8988T (cell line): Measurements from ENCODE around the gene KCNMA1.

Experiments
- DNase-seq: peaks from one replicate; pipeline ENCODE4 v3.0.0; 2011

Gene KCNMA1

DNA sequence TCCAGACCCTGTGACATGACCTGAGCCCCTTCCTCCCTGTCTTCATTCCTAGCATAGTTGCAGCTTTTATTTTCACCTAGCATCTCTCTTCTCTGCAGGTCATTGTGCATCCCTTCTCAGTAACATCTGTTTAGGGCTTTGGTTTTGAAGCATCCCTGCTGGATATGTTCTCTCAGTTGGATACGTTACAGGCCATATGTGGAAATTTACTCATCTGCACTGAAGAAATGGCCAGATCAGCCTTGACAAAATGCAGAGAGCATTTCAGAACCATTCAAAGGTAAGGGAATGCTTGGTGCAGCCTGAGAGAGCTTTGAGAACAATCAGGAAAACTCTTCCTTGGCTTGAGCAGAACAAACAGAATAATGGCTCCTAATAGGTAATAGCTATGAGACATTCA lies 647.0 kb downstream of the KCNMA1 start:
- no peak for DNase-seq

- DNase-seq = no peak
These were observed 652.8 kb downstream of the KCNMA1 start for GRCh38 chr10:76984559-76985443.

DNA sequence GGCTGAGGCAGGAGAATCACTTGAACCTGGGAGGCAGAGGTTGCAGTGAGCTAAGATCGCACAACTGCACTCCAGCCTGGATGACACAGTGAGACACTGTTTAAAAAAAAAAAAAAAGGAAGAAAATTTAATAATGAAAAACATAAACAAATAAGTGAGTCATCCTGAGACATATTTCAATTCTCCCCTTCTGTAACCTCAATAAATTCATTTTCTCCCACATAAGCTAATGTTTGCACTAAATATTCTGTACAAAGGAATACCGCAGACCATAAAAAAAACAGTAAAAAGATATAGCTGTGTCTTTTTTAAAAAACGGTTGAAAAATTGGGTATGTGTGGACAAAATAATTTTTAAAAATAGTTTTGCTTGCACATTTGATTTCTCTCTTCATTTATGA lies 654.0 kb downstream of the KCNMA1 start:
- no peak for DNase-seq

GRCh38 chr10:76982671-76983070 lies 654.9 kb downstream of the KCNMA1 start:
- no peak for DNase-seq

- DNase-seq = no peak
These were observed 656.4 kb downstream of the KCNMA1 start for GRCh38 chr10:76981251-76981650.

DNA sequence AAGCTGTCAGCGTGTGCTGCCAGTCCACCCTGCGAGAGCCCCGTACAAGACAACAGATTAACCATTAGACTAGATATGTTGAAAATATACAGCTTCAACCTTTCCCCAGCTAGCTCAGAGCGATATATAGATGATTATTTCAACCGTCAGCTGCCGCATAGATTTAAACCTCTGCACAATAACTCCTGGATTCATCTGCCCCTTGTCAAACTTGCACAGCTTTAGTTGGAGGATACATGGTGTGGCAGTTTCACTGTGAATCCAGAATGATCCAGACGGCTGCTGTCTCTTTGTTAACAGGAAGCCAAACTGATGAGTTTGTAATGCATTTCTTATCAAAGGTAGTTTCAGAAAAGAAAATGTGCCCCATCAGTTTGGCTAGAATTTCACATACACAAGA lies 659.7 kb downstream of the KCNMA1 start:
- DNase-seq = no peak

GRCh38 chr10:76977046-76977445 lies 660.6 kb downstream of the KCNMA1 start:
- DNase-seq = no peak

- DNase-seq = no peak
These were observed 661.5 kb downstream of the KCNMA1 start for GRCh38 chr10:76976142-76976541.

DNA sequence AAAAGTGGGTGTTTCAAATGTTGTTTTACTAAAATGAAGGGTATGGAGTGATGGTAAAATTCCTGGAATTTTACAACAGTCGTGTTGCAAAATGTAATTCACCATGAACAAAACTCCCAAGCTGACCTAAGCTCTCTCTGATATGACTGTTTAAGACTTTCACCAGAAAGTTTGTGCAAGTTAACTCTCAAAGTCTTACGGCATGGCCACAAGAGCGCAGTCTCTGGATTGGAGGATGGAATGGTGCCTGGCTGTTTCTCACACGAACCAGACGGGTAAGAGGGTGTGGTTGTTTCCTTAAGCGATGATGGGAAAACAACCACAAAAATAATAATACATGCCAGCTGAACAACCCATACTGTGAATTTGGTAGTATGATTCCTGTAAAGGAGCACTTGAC lies 662.5 kb downstream of the KCNMA1 start:
- no peak for DNase-seq

GRCh38 chr10:76974017-76974691 lies 663.5 kb downstream of the KCNMA1 start:
- DNase-seq = no peak

- no peak for DNase-seq
These were observed 664.3 kb downstream of the KCNMA1 start for GRCh38 chr10:76973091-76974016.

GRCh38 chr10:76972541-76972940 lies 665.1 kb downstream of the KCNMA1 start:
- no peak for DNase-seq

DNA sequence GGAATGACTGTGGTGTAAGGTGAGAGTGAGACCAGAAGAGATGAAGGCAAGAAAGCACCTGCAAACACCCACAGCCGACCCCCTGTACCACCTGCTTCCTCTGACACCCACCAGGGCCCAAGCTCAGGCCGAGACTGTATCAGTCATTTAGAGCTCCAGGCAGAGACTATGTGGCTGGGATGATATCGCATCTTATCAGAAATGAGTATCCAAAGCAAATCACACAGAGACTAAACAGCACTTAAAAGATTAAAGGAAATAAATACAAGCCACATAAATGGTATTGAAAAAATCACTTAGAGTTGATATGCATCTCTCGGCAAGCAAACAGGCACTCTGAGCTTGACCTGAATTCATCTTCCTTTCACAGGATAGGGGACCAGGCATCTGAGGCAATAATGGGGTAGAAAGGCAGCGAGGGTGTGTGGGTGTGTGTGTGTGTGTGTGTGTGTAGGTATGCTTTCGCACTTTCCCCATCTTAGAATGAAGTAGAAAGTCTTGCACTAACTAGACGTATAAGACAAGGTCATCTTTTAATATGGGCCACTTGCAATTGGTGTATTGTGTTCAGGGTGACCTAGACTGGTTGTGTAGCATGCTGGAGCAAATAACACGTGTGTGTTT lies 665.9 kb downstream of the KCNMA1 start:
- no peak for DNase-seq

- DNase-seq = no peak
These were observed 666.7 kb downstream of the KCNMA1 start for GRCh38 chr10:76970711-76971519.

- DNase-seq = no peak
These were observed 668.2 kb downstream of the KCNMA1 start for GRCh38 chr10:76969366-76969948.

GRCh38 chr10:76968483-76968882 lies 669.1 kb downstream of the KCNMA1 start:
- no peak for DNase-seq

DNA sequence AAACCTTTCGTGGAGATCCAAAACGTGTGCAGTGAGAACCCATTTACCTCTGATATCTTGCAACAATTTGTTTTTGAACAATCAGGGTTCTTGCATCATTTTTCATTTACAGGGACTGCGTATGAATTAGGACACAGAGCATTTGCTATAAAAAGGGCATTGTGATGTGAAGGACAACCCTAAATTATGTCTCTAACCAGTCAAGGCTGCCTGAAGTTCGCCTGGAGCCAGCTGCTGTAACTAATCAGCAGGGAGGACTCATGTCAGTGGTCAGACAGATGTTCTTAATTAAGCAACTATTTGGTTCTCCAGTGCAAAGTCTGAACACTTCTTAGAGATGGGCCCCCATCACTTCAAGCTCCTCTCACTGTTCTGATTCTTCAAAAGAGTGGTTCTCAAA lies 674.8 kb downstream of the KCNMA1 start:
- no peak for DNase-seq

DNA sequence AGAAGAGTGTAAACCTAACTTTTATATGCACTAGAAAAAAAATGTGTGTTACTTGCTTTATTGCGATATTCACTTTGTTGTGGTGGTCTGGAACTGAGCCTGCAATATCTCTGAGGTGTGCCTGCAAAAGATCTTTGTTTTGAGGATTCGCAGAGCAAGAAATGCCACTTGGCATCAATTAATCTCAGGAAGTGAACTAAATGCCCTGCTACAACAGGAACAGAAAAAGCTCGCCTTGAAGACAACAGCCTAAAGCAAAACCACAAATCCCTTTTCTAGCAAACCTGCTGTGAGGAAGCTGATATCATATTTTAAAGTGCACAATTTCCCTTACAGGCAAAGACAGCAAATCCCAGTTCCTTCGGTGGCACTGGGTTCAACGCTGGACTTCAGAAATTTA lies 675.8 kb downstream of the KCNMA1 start:
- DNase-seq = no peak

DNA sequence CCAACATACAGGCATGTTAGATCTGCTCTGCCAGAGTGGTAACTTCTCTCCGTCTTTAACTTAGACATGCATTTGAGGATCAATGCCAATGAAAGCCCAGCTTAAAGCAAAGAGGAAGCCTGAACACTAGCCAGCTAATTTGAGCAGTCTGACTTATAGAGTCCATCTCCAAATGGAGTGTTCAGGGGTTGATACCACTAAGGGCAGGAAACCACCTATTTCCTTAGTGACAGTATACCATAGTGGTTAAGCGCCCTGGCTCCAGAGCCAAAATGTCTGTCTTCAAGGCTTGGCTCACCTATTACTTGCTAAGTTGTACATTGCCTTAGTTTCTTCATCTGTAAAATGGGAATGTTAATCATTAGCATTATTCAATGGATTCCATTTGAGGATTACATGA lies 678.5 kb downstream of the KCNMA1 start:
- DNase-seq = no peak

GRCh38 chr10:76954838-76955237 lies 682.8 kb downstream of the KCNMA1 start:
- no peak for DNase-seq

- no peak for DNase-seq
These were observed 687.3 kb downstream of the KCNMA1 start for GRCh38 chr10:76950354-76950753.

DNA sequence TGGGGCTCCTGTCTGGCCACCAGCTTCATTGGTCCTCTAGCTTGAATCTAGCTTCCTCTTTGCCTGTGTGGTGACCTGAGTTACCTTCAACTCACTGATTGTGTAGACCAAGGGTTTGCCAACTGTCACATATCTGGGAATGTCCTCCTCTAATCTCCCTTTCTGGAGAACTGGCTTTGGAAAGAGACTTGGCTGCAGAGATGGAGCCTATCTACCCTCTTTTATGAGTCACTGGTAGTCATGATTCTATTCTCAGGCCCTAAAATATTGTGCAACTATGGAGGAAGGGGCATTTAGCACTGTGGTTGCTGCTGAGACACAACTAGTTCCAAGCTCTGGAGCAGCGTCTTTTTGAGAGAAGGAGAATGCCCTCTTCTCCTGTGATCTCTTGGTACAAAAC lies 691.3 kb downstream of the KCNMA1 start:
- DNase-seq = no peak
